ENCODE results near the gene PROM1.

The PROM1 gene

GRCh38 chr4:16082041-16082425, 1.8 kb downstream of the PROM1 start:
- no peak overlapping the region for H2AFZ ChIP-seq (ENCODE audit: low read length)
- H3K4me3 ChIP-seq (ENCODE audit: low read length), result no peak overlapping the region
- TF ChIP-seq CTCF (IDR thresholded peaks at IDR 0.05; ENCODE audit: low read length), result no peak
- TF ChIP-seq EZH2phosphoT487 (IDR thresholded peaks at IDR 0.05; ENCODE audit: low read length), result no peak
- TF ChIP-seq EZH2 (optimal IDR thresholded peaks at IDR 0.05; ENCODE audit: low read depth, low read length), result no peak
- H3K79me2 ChIP-seq (ENCODE audit: low read length), result no peaks in the 10 kb centered on the region
- H3K9me2 ChIP-seq (replicated peaks; ENCODE audit: insufficient read depth, low read length), result no peaks in the 10 kb centered on the region
- peaks cover 38% of the 10 kb centered on the region for H3K27me3 ChIP-seq (replicated peaks; ENCODE audit: insufficient read depth, low read length)
- no peak overlapping the region for H3K27ac ChIP-seq (ENCODE audit: low read length)
- H3F3A ChIP-seq (ENCODE audit: insufficient read depth, low read length), result no peaks in the 10 kb centered on the region
- H4K20me1 ChIP-seq (ENCODE audit: insufficient read depth, low read length), result no peaks in the 10 kb centered on the region
- DNase-seq, result no peak
- H3K9ac ChIP-seq (ENCODE audit: low read length), result no peak overlapping the region
- H3K4me1 ChIP-seq (ENCODE audit: low read length), result peaks cover 14% of the 10 kb centered on the region
- H3K4me2 ChIP-seq (ENCODE audit: low read depth, low read length), result no peak overlapping the region
- H3K36me3 ChIP-seq (replicated peaks; ENCODE audit: insufficient read depth, low read length), result no peaks in the 10 kb centered on the region
- no peaks in the 10 kb centered on the region for H3K9me3 ChIP-seq (replicated peaks; ENCODE audit: insufficient read depth, low read length)

- H4K20me1 ChIP-seq (ENCODE audit: insufficient read depth, low read length), result no peaks in the 10 kb centered on the region
- no peak overlapping the region for H3K4me2 ChIP-seq (ENCODE audit: low read depth, low read length)
- H3F3A ChIP-seq (ENCODE audit: insufficient read depth, low read length), result no peaks in the 10 kb centered on the region
- H3K9me2 ChIP-seq (replicated peaks; ENCODE audit: insufficient read depth, low read length), result no peaks in the 10 kb centered on the region
- DNase-seq, result peak; percentile 15
- no peaks in the 10 kb centered on the region for H3K36me3 ChIP-seq (replicated peaks; ENCODE audit: insufficient read depth, low read length)
- no peak overlapping the region for H3K27ac ChIP-seq (ENCODE audit: low read length)
- no peak overlapping the region for H3K9ac ChIP-seq (ENCODE audit: low read length)
- no peak overlapping the region for H3K4me3 ChIP-seq (ENCODE audit: low read length)
- TF ChIP-seq CTCF (IDR thresholded peaks at IDR 0.05; ENCODE audit: low read length) (no peak), EZH2 (optimal IDR thresholded peaks at IDR 0.05; ENCODE audit: low read depth, low read length) (no peak), EZH2phosphoT487 (IDR thresholded peaks at IDR 0.05; ENCODE audit: low read length) (no peak)
- H2AFZ ChIP-seq (ENCODE audit: low read length), result no peak overlapping the region
- no peaks in the 10 kb centered on the region for H3K9me3 ChIP-seq (replicated peaks; ENCODE audit: insufficient read depth, low read length)
- peaks cover 25% of the 10 kb centered on the region for H3K27me3 ChIP-seq (replicated peaks; ENCODE audit: insufficient read depth, low read length)
- no peaks in the 10 kb centered on the region for H3K4me1 ChIP-seq (ENCODE audit: low read length)
- H3K79me2 ChIP-seq (ENCODE audit: low read length), result no peaks in the 10 kb centered on the region
Observed at GRCh38 chr4:16079046-16079445, 4.8 kb downstream of the PROM1 start.

GRCh38 chr4:16078195-16078760, 5.5 kb downstream of the PROM1 start:
- Histone ChIP-seq H3K79me2 (ENCODE audit: low read length) (no peaks in the 10 kb centered on the region), H3K9me2 (replicated peaks; ENCODE audit: insufficient read depth, low read length) (no peaks in the 10 kb centered on the region), H3K9me3 (replicated peaks; ENCODE audit: insufficient read depth, low read length) (no peaks in the 10 kb centered on the region), H3K4me1 (ENCODE audit: low read length) (no peaks in the 10 kb centered on the region), H3F3A (ENCODE audit: insufficient read depth, low read length) (no peaks in the 10 kb centered on the region), H3K4me3 (ENCODE audit: low read length) (no peak overlapping the region), H3K4me2 (ENCODE audit: low read depth, low read length) (no peak overlapping the region), H3K27me3 (replicated peaks; ENCODE audit: insufficient read depth, low read length) (peaks cover 19% of the 10 kb centered on the region), H2AFZ (ENCODE audit: low read length) (no peak overlapping the region), H4K20me1 (ENCODE audit: insufficient read depth, low read length) (no peaks in the 10 kb centered on the region), H3K36me3 (replicated peaks; ENCODE audit: insufficient read depth, low read length) (no peaks in the 10 kb centered on the region), H3K27ac (ENCODE audit: low read length) (no peak overlapping the region), H3K9ac (ENCODE audit: low read length) (no peak overlapping the region)
- no peak for DNase-seq
- no peak for TF ChIP-seq CTCF (IDR thresholded peaks at IDR 0.05; ENCODE audit: low read length)
- TF ChIP-seq EZH2 (optimal IDR thresholded peaks at IDR 0.05; ENCODE audit: low read depth, low read length), result no peak
- TF ChIP-seq EZH2phosphoT487 (IDR thresholded peaks at IDR 0.05; ENCODE audit: low read length), result no peak
